H1 (cell line): ENCODE measurements around the gene DRAXIN. TPM values are rescaled to one million over a fixed set of nuclear protein-coding genes. Genes with fewer than 3 reads are reported as not detected.

Experiments
- USF2 ChIP-seq: IDR thresholded peaks from 2 replicates; pipeline ENCODE4 v1.6.1; 2011; ENCODE audit warnings: low read length, improper control_type of control experiment
- polyA plus RNA-seq, 7 experiments: library from polyadenylated mRNA; depleted of rRNA in 3 of 7; stranded (reverse) in 5 of 7; unstranded in 2 of 7; fragments of >200 nt in 5 of 7; fragments of 200-250 nt in 2 of 7; gene quantifications; 1 replicate in 5 of 7; 2 replicates in 1 of 7; 4 replicates in 1 of 7; pipeline versions ENCODE4 v1.2.1 to v1.2.3, GENCODE V29; 2011 to 2013; ENCODE audit warnings: missing spikeins in 2 of 7, mixed read lengths in 2 of 7
- total RNA-seq: library from RNA; stranded (reverse); fragmentation: NEBNext Ultra II Directional; extraction: Animal tissue kit (Norgen Biotek cat#: 25700); gene quantifications from 2 replicates; pipeline ENCODE4 v1.2.1, GENCODE V29; 2021

The DRAXIN gene
- total and polyA plus RNA-seq, 2 of the 8 experiments (the other 6 are each of a cell fraction or from before 2014, with no cell fraction given) = 4.6 to 17.6 TPM

GRCh38 chr1:11712285-11712684 lies 20.8 kb downstream of the DRAXIN start (continued):
- no peak for TF ChIP-seq USF2
- TF ChIP-seq, all 59 proteins: peak for 0
